DMS153 treated with DMSO at 0.1 percent for 48 hours (cell line): Measurements from ENCODE around the gene DBR1.

ENCODE experiments used
- DNase-seq: peaks from one replicate; lab custom pipeline; 2025; ENCODE audit not compliant: unreplicated experiment; lab: John Stamatoyannopoulos, UW

Gene DBR1

GRCh38 chr3:138174421-138175131, at the start of gene DBR1:
TSS of gene DBR1 (minus strand) at chr3:138174921. CDS start at chr3:138174795, 126 bp downstream.
- DNase-seq: peak; percentile 62

- no peak for DNase-seq
Observed at GRCh38 chr3:138222942-138223287, 48.2 kb upstream of the DBR1 start.

GRCh38 chr3:138222131-138222941, 47.6 kb upstream of the DBR1 start:
- no peak for DNase-seq

- no peak for DNase-seq
Observed at GRCh38 chr3:138220788-138221187, 46.1 kb upstream of the DBR1 start.

- DNase-seq: no peak
Observed at GRCh38 chr3:138220242-138220641, 45.5 kb upstream of the DBR1 start.

- DNase-seq: no peak
Observed at GRCh38 chr3:138219255-138219654, 44.5 kb upstream of the DBR1 start.

- no peak for DNase-seq
Observed at GRCh38 chr3:138213398-138214085, 38.8 kb upstream of the DBR1 start.

GRCh38 chr3:138210528-138210927, 35.8 kb upstream of the DBR1 start:
- no peak for DNase-seq

GRCh38 chr3:138206196-138206595, 31.5 kb upstream of the DBR1 start:
- no peak for DNase-seq

GRCh38 chr3:138205527-138205926, 30.8 kb upstream of the DBR1 start:
- DNase-seq: no peak

GRCh38 chr3:138203938-138204337, 29.2 kb upstream of the DBR1 start:
- no peak for DNase-seq

- no peak for DNase-seq
Observed at GRCh38 chr3:138202945-138203701, 28.4 kb upstream of the DBR1 start.

- no peak for DNase-seq
Observed at GRCh38 chr3:138200424-138200823, 25.7 kb upstream of the DBR1 start.

- no peak for DNase-seq
Observed at GRCh38 chr3:138199851-138200250, 25.1 kb upstream of the DBR1 start.

- DNase-seq: no peak
Observed at GRCh38 chr3:138197524-138197923, 22.8 kb upstream of the DBR1 start.

- DNase-seq: no peak
Observed at GRCh38 chr3:138197058-138197457, 22.3 kb upstream of the DBR1 start.

- DNase-seq: no peak
Observed at GRCh38 chr3:138196023-138196422, 21.3 kb upstream of the DBR1 start.

GRCh38 chr3:138195481-138195880, 20.8 kb upstream of the DBR1 start:
- DNase-seq: no peak

GRCh38 chr3:138188013-138188730, 13.5 kb upstream of the DBR1 start:
- no peak for DNase-seq

GRCh38 chr3:138187296-138188012, 12.7 kb upstream of the DBR1 start, which contains the start of gene ARMC8:
TSS of gene ARMC8 (plus strand) at chr3:138187301. CDS start at chr3:138187555, 254 bp downstream.
- peak; percentile 19 for DNase-seq
